LNCAP (cell line): Measurements from ENCODE around the gene TTC9B.

ENCODE experiments used
- TF ChIP-seq, protein P1 (sequence below): fragments of 450-650 bp; IDR thresholded peaks from 2 replicates; pipeline ENCODE4 v1.5.1; 2017; ENCODE audit warnings: mild to moderate bottlenecking

Gene TTC9B

DNA sequence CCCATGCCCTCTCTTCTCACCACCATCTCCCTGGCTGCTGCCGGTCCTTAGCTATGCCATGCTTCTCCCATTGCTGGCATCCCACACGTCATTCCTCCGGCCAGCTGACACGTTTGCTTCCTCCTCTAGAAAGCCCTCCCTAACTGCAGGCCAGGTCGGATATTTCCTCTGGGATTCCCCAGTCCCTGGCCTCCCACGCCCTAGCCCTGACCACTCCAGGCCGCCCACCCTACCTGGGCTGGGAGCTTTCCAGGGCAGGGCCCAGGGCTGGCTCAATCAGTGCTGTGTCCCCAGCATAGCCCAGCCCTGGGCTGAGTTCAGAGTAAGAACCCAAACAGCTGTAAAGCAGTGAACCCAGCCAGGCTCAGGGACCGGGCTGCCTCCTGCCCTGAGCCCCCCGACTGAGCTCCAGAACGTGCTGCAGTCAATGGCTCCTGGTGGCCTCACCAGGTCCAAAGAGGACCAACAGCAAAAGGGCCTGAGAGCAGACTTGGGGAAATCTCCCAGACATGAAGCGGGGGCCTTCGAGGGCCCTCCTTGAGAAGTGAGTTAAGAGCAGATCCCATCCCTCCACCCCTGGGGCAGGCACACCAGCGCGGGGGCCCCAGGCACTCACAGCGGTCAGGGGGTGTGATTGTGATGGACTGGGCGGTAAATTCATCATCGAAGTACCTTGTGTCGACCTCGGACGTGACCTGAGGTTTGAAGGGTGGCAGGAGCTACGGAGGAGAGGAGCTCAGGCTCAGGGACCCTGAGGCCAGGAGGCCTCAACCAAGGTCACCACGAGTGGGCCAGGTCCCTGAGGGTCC lies 16.4 kb upstream of the TTC9B start:
- TF ChIP-seq, protein P1, sequence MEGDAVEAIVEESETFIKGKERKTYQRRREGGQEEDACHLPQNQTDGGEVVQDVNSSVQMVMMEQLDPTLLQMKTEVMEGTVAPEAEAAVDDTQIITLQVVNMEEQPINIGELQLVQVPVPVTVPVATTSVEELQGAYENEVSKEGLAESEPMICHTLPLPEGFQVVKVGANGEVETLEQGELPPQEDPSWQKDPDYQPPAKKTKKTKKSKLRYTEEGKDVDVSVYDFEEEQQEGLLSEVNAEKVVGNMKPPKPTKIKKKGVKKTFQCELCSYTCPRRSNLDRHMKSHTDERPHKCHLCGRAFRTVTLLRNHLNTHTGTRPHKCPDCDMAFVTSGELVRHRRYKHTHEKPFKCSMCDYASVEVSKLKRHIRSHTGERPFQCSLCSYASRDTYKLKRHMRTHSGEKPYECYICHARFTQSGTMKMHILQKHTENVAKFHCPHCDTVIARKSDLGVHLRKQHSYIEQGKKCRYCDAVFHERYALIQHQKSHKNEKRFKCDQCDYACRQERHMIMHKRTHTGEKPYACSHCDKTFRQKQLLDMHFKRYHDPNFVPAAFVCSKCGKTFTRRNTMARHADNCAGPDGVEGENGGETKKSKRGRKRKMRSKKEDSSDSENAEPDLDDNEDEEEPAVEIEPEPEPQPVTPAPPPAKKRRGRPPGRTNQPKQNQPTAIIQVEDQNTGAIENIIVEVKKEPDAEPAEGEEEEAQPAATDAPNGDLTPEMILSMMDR, result no peak

DNA sequence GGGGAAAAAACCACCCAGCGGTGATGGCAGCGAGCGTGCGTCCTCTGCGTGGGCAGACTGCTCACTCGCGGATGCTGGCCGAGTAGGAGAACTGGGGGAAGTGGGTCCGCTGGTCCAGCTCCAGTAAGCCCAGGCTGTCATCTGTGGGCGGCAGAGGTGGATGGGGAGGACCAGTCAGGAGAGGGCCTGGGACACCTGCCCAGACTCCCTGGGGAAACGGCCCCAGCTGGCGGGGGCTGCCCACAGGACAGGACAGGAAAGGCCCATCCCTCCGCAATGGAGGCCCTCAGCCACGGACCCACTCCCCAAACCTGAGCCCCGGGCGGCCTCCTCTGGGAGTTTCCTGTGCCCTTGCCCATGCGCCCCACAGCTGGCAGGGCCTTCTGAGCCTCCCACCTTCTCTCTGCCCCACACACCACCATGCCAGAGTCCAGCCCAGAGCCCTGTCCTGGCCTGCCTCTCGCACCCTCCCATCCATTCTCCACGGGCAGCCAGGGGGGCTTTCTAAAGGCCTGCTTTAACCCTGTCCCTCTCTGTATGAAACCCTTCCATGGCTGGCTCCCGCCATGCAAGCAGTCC lies 15.7 kb upstream of the TTC9B start:
- TF ChIP-seq, protein P1, result no peak

DNA sequence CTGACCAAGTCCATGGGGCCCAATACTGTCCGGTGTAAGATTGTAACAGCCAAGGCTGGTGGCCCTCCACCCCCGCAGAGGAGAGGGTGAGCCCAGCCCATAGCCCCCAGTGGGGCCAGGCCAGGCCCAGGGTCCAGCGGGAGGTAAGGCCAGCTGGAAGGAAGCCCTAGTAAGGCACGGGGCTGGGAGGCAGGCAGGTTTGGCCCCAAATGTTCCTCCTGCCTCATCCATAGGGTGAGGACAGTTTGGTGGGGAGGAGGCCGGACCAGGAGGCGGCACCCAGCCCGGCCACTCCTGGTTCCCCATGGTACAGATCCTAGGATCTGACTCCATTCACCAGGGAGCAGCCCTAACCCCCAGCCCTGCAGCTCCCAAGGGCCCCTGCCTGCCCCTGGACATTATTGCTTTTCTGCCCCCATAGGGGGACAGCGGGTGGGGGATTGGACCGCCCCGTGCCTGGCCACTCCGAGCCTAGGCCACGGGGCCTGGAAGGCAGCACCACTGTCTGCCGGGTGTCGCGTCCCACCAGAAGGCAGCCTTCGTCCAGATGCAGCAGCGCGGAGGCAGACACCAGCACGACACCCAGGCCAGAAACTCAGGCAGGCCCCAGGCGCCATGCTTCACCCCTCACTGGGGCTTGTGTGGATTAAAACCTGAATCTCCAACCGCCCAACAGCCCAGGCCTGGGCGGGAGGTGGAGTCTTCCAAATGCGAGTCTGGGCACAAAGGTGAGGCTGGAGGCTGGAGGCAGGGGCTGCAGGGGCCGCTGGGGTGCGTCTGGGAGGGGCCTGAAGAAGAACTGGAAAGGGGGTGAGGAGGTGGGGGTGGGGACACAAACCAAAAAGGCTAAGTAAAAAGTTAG lies 15.0 kb upstream of the TTC9B start:
- TF ChIP-seq, protein P1, result no peak

DNA sequence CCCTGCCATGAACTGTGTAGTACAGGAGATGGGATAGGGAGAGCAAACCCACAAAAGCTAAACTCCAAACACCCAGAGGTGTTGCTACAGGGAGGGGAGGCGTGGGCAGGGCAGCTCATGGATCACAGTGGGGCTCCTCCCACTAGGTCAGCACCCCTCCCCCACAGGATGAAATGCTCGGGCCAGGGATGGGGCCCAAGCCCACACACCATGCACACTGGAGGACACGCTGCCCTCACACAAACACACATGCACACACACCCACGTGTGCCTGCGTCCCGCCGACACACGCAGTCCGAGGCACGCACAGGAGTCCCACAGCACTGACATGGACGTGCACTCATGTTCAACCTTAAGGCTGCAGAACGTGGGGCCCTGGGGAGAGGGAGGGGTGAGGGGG lies 14.3 kb upstream of the TTC9B start:
- TF ChIP-seq, protein P1, result no peak

DNA sequence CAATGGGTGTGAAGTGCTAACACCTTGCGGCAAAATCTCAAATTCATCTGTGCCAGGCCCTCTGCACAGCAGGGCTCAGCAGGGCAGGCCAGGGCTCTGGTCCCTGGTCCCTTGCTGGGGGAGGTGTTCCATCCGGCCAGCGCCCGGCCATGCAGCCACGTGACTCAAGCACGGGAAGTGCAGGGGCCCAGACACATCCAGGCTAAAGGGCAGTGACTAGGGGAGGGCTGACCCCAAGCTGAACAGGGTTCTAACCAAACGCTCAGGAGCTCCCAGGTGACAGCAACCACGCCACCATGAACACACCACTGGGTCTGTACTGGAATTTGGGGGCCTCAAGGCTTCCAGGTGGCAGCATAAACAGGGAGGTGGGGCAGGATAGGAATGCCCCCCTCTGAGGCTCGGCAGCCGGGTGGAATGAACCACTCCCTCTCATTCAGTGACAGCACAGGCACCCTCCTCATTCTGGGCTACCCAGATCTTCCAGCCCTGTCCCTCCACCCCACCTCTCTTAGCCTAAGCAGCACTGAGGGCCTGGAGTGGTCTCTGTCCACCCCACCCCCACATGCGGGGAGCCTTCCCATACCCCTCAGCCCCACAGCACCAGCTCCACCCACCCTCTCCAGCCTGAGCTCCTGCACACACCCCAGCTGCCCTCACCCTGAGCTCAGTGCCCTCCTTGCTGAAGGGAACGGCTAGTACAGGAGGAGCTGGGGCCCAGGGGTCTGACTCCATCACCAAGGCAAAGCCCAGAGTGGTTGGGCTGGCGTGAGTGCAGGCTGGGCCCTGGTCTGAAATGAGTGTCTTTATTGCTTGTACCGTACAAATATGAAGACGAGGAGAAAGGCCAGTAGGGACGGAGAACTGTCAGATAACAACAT lies 13.6 kb upstream of the TTC9B start:
- TF ChIP-seq, protein P1, result no peak

DNA sequence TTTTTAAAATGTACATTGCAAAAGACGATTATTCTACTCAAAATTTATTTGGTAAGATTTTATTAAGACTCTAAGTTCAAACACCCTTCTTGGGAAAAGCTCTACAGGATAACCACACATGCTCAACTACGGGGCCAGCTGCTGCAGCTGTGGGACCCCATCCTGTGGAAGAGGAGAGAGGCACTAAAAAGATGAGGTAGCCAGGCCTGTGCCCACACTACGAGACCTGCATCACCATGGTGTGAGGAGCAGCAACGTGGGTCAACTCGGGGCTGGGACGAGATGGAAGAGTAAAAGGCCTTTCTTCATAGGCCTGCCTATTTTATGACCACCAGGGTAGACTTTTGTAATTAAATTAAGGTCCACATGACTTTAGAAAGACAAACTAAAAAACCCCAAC lies 12.9 kb upstream of the TTC9B start:
- TF ChIP-seq, protein P1, result no peak
